ENCODE results near the gene MAPK12. TPM values are rescaled to one million over a fixed set of nuclear protein-coding genes. Genes with fewer than 3 reads are reported as not detected.
A peak's percentile ranks its signal among the peaks of the same experiment; 100 is the strongest.

The MAPK12 gene
- total and polyA plus RNA-seq, 2 donors (not counting 1 experiment from before 2014, with no cell fraction given) = 6.5 to 7.8 TPM

GRCh38 chr22:50208939-50209892 is 52.3 kb downstream of the MAPK12 start:
- no peaks in the 10 kb centered on the region for H3K27me3 ChIP-seq (replicated peaks in 1 of 4; ENCODE audit: control extremely low read depth in 1 of 4, control insufficient read depth in 3 of 4, insufficient read depth in 4 of 4, low read length in 3 of 4)
- peaks cover 78% of the 10 kb centered on the region for H4K20me1 ChIP-seq (ENCODE audit: control insufficient read depth, insufficient read depth, low read length, poor library complexity, severe bottlenecking)
- no peak overlapping the region for H3K9ac ChIP-seq (ENCODE audit: low read length)
- no peak overlapping the region for H3K4me3 ChIP-seq (ENCODE audit: control extremely low read depth in 1 of 5, extremely low read depth in 1 of 5, insufficient read depth in 1 of 5, low read depth in 2 of 5, low read length in 4 of 5)
- ChIA-PET POLR2A (interaction anchor here (0.7 to 4.5 kb wide), 3 partner anchors 18 to 60 kb away, joined by 3 to 43 read pairs (median 5); no protein-coding TSS in a partner anchor), CTCF (interaction anchor here (0.6 to 5.2 kb wide), 9 partner anchors 15 to 405 kb away, joined by 3 to 75 read pairs (median 4); no protein-coding TSS in a partner anchor)
- peaks cover 35% of the 10 kb centered on the region for H3K4me1 Mint-ChIP-seq
- no peak overlapping the region for H3K4me3 Mint-ChIP-seq
- H3K9me3 Mint-ChIP-seq (ENCODE audit: insufficient read depth) = no peaks in the 10 kb centered on the region
- DNase-seq = no peak
- H3K27me3 Mint-ChIP-seq = no peaks in the 10 kb centered on the region
- intact Hi-C loops (cut with micrococcal nuclease) = loop anchor here (1.0 to 10.0 kb wide), 4 partner anchors 18 to 444 kb away; no protein-coding TSS in a partner anchor
- WGBS (ENCODE audit: insufficient coverage) = 82% methylated on average over 31 of the region's 31 CpGs
- H2AFZ ChIP-seq (ENCODE audit: insufficient read depth, low read depth, low read length, poor library complexity, severe bottlenecking) = no peak overlapping the region
- H3K36me3 ChIP-seq (replicated peaks in 1 of 2; ENCODE audit: control extremely low read depth in 1 of 2, control insufficient read depth in 1 of 2, extremely low read depth in 1 of 2, insufficient read depth in 2 of 2, low read length in 1 of 2) = peaks cover 3 to 45% of the 10 kb centered on the region in 2 experiments
- peaks cover 40% of the 10 kb centered on the region for H3K79me2 ChIP-seq (ENCODE audit: control insufficient read depth, insufficient read depth, low read length)
- peaks cover 15 to 26% of the 10 kb centered on the region in 2 donors for H3K4me1 ChIP-seq (ENCODE audit: control insufficient read depth in 2 of 2, insufficient read depth in 2 of 2, low read length in 2 of 2)
- TF ChIP-seq EZH2 (IDR thresholded peaks at IDR 0.05; ENCODE audit: borderline replicate concordance, insufficient read depth, low read depth, low read length, poor library complexity, severe bottlenecking) (no peak), CTCF (IDR thresholded peaks at IDR 0.05) (no peak)
- no peak overlapping the region for H3K4me2 ChIP-seq (replicated peaks; ENCODE audit: low read depth, low read length, poor library complexity, severe bottlenecking)
- H3K27ac Mint-ChIP-seq = peak overlapping the region; percentile 27
- ATAC-seq (ENCODE audit: low read depth) = peak; percentile 1
- H3K9me3 ChIP-seq (ENCODE audit: control extremely low read depth in 1 of 3, control insufficient read depth in 2 of 3, insufficient read depth in 1 of 3, low read length in 2 of 3) = no peaks in the 10 kb centered on the region
- no peak overlapping the region for H3K27ac ChIP-seq (ENCODE audit: low read length in 2 of 2)

Data from B cell (primary cell).